ENCODE data around the gene TRIM66. TPM values are rescaled to one million over a fixed set of nuclear protein-coding genes. Genes with fewer than 3 reads are reported as not detected.

TRIM66 gene
- total RNA-seq, 2 experiments from 2014 or later, result 24.7 to 28.4 TPM

DNA sequence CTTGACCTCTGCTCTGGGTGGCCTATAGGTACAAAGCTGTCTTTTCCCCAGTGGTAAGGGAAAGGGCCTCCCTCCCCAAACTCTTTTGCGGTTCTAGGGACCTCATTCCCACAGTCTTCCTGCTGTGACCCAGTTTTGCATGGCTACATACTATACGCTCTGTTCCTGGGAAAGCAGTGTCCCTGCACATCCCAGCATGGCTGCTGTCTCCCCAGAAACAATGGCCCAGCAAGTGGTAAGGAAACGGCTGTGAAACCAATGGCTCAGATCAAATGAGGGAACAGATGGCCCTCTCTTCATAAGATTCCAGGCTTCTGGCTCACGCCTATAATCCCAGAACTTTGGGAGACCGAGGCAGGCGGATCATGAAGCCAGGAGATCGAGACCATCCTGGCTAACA is 41.2 kb upstream of the TRIM66 start:
- H3K4me1 Mint-ChIP-seq (ENCODE audit: low read depth), result no peaks in the 10 kb centered on the region
- CTCF ChIA-PET, result no interaction called here
- no peak for ATAC-seq

DNA sequence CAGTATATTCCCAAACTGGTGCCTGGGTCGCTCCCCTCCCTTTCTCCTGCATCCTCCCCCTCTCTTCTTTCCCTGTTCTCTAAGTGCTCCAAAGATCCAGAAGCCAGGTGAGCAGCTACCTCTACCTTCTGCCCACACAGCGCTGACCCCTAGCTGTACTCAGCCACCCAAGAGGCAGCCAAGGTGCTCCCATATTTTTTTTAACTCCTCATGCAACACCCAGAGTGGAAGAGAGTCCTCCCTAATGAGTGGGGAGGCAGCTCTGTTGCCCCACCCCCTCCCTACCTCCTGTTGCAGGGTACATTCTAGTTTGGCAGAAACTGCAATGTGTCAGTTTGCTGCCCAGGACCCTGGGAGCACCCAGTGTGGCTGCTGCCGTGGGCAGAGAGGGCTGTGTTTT is 40.3 kb upstream of the TRIM66 start:
- Mint-ChIP-seq H3K27me3 (peaks cover 11% of the 10 kb centered on the region), H3K9me3 (no peaks in the 10 kb centered on the region), H3K4me1 (ENCODE audit: low read depth) (no peaks in the 10 kb centered on the region), H3K27ac (no peak overlapping the region), H3K4me3 (no peak overlapping the region), H3K36me3 (ENCODE audit: low read depth) (no peaks in the 10 kb centered on the region)
- ATAC-seq, result no peak
- TF ChIP-seq, protein P1, sequence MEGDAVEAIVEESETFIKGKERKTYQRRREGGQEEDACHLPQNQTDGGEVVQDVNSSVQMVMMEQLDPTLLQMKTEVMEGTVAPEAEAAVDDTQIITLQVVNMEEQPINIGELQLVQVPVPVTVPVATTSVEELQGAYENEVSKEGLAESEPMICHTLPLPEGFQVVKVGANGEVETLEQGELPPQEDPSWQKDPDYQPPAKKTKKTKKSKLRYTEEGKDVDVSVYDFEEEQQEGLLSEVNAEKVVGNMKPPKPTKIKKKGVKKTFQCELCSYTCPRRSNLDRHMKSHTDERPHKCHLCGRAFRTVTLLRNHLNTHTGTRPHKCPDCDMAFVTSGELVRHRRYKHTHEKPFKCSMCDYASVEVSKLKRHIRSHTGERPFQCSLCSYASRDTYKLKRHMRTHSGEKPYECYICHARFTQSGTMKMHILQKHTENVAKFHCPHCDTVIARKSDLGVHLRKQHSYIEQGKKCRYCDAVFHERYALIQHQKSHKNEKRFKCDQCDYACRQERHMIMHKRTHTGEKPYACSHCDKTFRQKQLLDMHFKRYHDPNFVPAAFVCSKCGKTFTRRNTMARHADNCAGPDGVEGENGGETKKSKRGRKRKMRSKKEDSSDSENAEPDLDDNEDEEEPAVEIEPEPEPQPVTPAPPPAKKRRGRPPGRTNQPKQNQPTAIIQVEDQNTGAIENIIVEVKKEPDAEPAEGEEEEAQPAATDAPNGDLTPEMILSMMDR (IDR thresholded peaks at IDR 0.05), result no peak
- ChIA-PET POLR2A (no interaction called here), CTCF (no interaction called here)
- no peak for DNase-seq
- intact Hi-C loops (cut with micrococcal nuclease), result no loop called here

More for the DNA sequence above, 41.2 kb upstream of the TRIM66 start:
- H3K27me3 Mint-ChIP-seq, result peaks cover 11% of the 10 kb centered on the region
- POLR2A ChIA-PET, result no interaction called here
- H3K27ac Mint-ChIP-seq, result no peak overlapping the region
- H3K36me3 Mint-ChIP-seq (ENCODE audit: low read depth), result no peaks in the 10 kb centered on the region
- no peak for DNase-seq
- H3K4me3 Mint-ChIP-seq, result no peak overlapping the region
- intact Hi-C loops (cut with micrococcal nuclease), result no loop called here
- H3K9me3 Mint-ChIP-seq, result no peaks in the 10 kb centered on the region
- TF ChIP-seq, protein P1 (IDR thresholded peaks at IDR 0.05), result no peak

GRCh38 chr11:8721609-8722500 is 39.4 kb upstream of the TRIM66 start:
- POLR2A ChIA-PET, result no interaction called here
- ATAC-seq, result no peak

DNA sequence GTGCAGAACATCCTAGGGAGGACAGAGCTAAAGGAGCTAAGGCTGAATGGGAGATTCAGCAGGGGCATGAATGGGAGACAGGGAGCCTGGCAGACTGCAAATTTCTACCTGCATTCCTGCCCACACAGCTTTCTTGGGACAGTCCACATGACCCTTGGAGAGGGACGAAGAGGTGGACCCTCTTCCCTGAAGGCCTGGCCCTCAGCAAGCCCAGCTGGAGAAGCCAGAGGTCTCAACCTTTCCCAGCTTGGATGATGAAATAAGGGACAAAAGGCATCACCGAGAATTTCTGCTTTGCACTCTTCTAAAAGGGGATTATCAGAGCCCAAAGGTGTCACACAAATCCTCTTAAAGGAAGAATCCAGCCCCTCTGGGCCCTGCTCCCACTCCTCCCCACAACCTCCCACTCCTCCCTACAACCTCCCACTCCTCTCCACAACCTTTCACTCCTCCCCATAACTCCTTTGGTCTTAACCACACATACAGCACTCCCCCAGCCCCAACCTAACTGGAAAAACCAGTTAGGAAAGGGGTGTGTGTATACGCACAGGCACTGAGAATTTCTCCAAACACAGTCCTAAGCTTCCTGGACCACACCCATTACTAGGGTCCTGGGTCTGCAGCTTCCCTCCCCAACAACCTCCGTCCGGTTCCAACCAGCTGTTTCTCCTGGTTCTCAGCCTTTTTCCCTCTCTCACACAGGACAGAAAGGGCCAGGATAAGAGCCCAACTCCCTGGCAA is 38.6 kb upstream of the TRIM66 start:
- H3K27ac Mint-ChIP-seq, result no peak overlapping the region
- no peaks in the 10 kb centered on the region for H3K9me3 Mint-ChIP-seq
- no peak for DNase-seq
- TF ChIP-seq, protein P1 (IDR thresholded peaks at IDR 0.05), result no peak
- no peaks in the 10 kb centered on the region for H3K36me3 Mint-ChIP-seq (ENCODE audit: low read depth)
- intact Hi-C loops (cut with micrococcal nuclease), result no loop called here
- peaks cover 5% of the 10 kb centered on the region for H3K4me1 Mint-ChIP-seq (ENCODE audit: low read depth)
- ChIA-PET POLR2A (no interaction called here), CTCF (interaction anchor here (1.5 kb wide), 1 partner anchor 24 kb away, joined by 4 read pairs; no protein-coding TSS in a partner anchor)
- ATAC-seq, result no peak
- H3K4me3 Mint-ChIP-seq, result no peak overlapping the region
- H3K27me3 Mint-ChIP-seq, result peaks cover 8% of the 10 kb centered on the region

More at GRCh38 chr11:8721609-8722500, 39.4 kb upstream of the TRIM66 start:
- Mint-ChIP-seq H3K9me3 (no peaks in the 10 kb centered on the region), H3K4me3 (no peak overlapping the region), H3K27me3 (peaks cover 8% of the 10 kb centered on the region), H3K27ac (no peak overlapping the region), H3K36me3 (ENCODE audit: low read depth) (no peaks in the 10 kb centered on the region), H3K4me1 (ENCODE audit: low read depth) (peaks cover 5% of the 10 kb centered on the region)
- DNase-seq, result no peak
- TF ChIP-seq, protein P1 (IDR thresholded peaks at IDR 0.05), result no peak
- intact Hi-C loops (cut with micrococcal nuclease), result no loop called here
- CTCF ChIA-PET, result interaction anchor here (1.5 kb wide), 1 partner anchor 24 kb away, joined by 4 read pairs; no protein-coding TSS in a partner anchor

DNA sequence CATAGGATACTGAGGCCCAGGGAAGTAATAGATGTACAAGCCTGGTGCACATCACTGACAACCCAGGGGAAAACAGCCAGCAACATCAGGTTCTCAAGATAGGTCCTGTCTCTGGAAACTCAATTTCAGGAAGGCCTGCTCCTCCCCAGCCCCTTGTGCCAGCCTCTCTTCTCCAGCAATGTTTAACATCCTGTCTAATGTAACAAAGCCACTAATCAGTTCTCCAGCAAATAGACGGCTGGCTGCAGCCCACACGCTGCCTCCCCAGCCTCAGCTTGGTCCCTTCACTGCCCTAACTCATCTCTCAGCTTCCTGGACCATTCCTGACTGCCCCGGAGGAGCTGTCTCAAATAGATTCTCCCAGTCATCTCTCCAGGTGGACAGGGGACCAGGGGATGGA is 37.9 kb upstream of the TRIM66 start:
- Mint-ChIP-seq H3K9me3 (no peaks in the 10 kb centered on the region), H3K27me3 (peaks cover 8% of the 10 kb centered on the region), H3K4me3 (no peak overlapping the region), H3K27ac (no peak overlapping the region), H3K4me1 (ENCODE audit: low read depth) (peaks cover 5% of the 10 kb centered on the region), H3K36me3 (ENCODE audit: low read depth) (no peaks in the 10 kb centered on the region)
- DNase-seq (no peak), ATAC-seq (no peak)
- CTCF ChIA-PET, result no interaction called here
- intact Hi-C loops (cut with micrococcal nuclease), result no loop called here
- POLR2A ChIA-PET, result interaction anchor here (1.5 kb wide), 1 partner anchor 32 kb away, joined by 5 read pairs; no protein-coding TSS in a partner anchor
- TF ChIP-seq, protein P1 (IDR thresholded peaks at IDR 0.05), result no peak

Measured in activated CD8-positive, alpha-beta T cell treated with anti-CD3 and anti-CD28 coated beads for 36 hours (primary cell).